ENCODE measurements around the gene SCRN2.
A peak's percentile ranks its signal among the peaks of the same experiment; 100 is the strongest.

SCRN2 gene

GRCh38 chr17:47837401-47838039 lies 3.6 kb downstream of the SCRN2 start:
- TF ChIP-seq, protein P1, sequence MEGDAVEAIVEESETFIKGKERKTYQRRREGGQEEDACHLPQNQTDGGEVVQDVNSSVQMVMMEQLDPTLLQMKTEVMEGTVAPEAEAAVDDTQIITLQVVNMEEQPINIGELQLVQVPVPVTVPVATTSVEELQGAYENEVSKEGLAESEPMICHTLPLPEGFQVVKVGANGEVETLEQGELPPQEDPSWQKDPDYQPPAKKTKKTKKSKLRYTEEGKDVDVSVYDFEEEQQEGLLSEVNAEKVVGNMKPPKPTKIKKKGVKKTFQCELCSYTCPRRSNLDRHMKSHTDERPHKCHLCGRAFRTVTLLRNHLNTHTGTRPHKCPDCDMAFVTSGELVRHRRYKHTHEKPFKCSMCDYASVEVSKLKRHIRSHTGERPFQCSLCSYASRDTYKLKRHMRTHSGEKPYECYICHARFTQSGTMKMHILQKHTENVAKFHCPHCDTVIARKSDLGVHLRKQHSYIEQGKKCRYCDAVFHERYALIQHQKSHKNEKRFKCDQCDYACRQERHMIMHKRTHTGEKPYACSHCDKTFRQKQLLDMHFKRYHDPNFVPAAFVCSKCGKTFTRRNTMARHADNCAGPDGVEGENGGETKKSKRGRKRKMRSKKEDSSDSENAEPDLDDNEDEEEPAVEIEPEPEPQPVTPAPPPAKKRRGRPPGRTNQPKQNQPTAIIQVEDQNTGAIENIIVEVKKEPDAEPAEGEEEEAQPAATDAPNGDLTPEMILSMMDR (conservative IDR thresholded peaks at IDR 0.05; ENCODE audit: low read depth), result no peak
- CTCF ChIA-PET, result interaction anchor here (0.6 to 3.0 kb wide), 5 partner anchors 52 to 274 kb away, joined by 3 to 16 read pairs (median 4); no protein-coding TSS in a partner anchor
- no peak for DNase-seq (ENCODE audit: low spot score)
- POLR2A ChIA-PET (ENCODE audit: low non-redundant PET), result no interaction called here
- peak overlapping the region; percentile 2; the same call in 1 of the 2 replicates for H3K27ac ChIP-seq

GRCh38 chr17:47836601-47837000 lies 4.5 kb downstream of the SCRN2 start:
- DNase-seq (ENCODE audit: low spot score), result no peak
- no peak overlapping the region for H3K27ac ChIP-seq
- TF ChIP-seq, protein P1 (conservative IDR thresholded peaks at IDR 0.05; ENCODE audit: low read depth), result no peak
- CTCF ChIA-PET, result interaction anchor here (0.6 to 3.0 kb wide), 3 partner anchors 53 to 583 kb away, joined by 3 to 16 read pairs (median 5); no protein-coding TSS in a partner anchor
- POLR2A ChIA-PET (ENCODE audit: low non-redundant PET), result interaction anchor here (0.5 kb wide), 1 partner anchor 182 kb away, joined by 3 read pairs; no protein-coding TSS in a partner anchor

GRCh38 chr17:47834756-47835155 lies 6.3 kb downstream of the SCRN2 start:
- no peak overlapping the region for H3K27ac ChIP-seq
- ChIA-PET CTCF (no interaction called here), POLR2A (ENCODE audit: low non-redundant PET) (no interaction called here)
- no peak for DNase-seq (ENCODE audit: low spot score)
- TF ChIP-seq, protein P1 (conservative IDR thresholded peaks at IDR 0.05; ENCODE audit: low read depth), result no peak

- ChIA-PET CTCF (interaction anchor here (0.6 to 1.4 kb wide), 5 partner anchors 9 to 144 kb away, joined by 3 to 5 read pairs (median 4); partner anchors contain the start of gene SCRN2), POLR2A (ENCODE audit: low non-redundant PET) (interaction anchor here (0.5 kb wide), 1 partner anchor 64 kb away, joined by 3 read pairs; no protein-coding TSS in a partner anchor)
- TF ChIP-seq, protein P1 (conservative IDR thresholded peaks at IDR 0.05; ENCODE audit: low read depth), result no peak
- no peak for DNase-seq (ENCODE audit: low spot score)
- H3K27ac ChIP-seq, result peak overlapping the region; percentile 68
Observed at GRCh38 chr17:47831934-47832327, 9.1 kb downstream of the SCRN2 start.

- ChIA-PET CTCF (interaction anchor here (0.6 to 1.4 kb wide), 8 partner anchors 9 to 143 kb away, joined by 3 to 6 read pairs (median 4); partner anchors contain the start of gene SCRN2), POLR2A (ENCODE audit: low non-redundant PET) (interaction anchor here (0.5 kb wide), 1 partner anchor 64 kb away, joined by 3 read pairs; no protein-coding TSS in a partner anchor)
- TF ChIP-seq, protein P1 (conservative IDR thresholded peaks at IDR 0.05; ENCODE audit: low read depth), result 0 out of 2 replicates have a peak, but pooled peaks have one; percentile 37
- peak within 1 kb of the TSS; percentile 68 for H3K27ac ChIP-seq
- DNase-seq (ENCODE audit: low spot score), result peak; percentile 99
Observed at GRCh38 chr17:47831003-47831933, 9.8 kb downstream of the SCRN2 start, which contains the start of the genes LRRC46 and MRPL10. LRRC46 (plus strand) TSS chr17:47831670; CDS start chr17:47831990, 320 bp downstream. MRPL10 (minus strand) TSS chr17:47831541; CDS start chr17:47831511, 30 bp downstream.

All from RWPE1 (cell line).